H9 (cell line): ENCODE results near the gene PNO1. TPM values are rescaled to one million over a fixed set of nuclear protein-coding genes. Genes with fewer than 3 reads are reported as not detected.

Source experiments
- DNase-seq: peaks from one replicate; pipeline ENCODE4 v3.0.0-alpha.2; 2017
- H2AFZ ChIP-seq: one replicate; pipeline ENCODE4 v1.6.1; 2013; ENCODE audit warnings: mild to moderate bottlenecking, low read length, control low read depth, moderate library complexity
- H2AK5ac ChIP-seq: 2 replicates; pipeline ENCODE4 v1.6.1; 2013; ENCODE audit warnings: low read length, control low read depth, mixed read lengths; ENCODE audit not compliant: insufficient read length
- H2BK120ac ChIP-seq: one replicate; pipeline ENCODE4 v1.6.1; 2013; ENCODE audit warnings: low read depth, mild to moderate bottlenecking, low read length, control low read depth, inconsistent platforms; ENCODE audit not compliant: poor library complexity, severe bottlenecking
- H2BK12ac ChIP-seq: 2 replicates; pipeline ENCODE4 v1.6.1; 2013; ENCODE audit warnings: low read length, control low read depth, mixed read lengths, low read depth; ENCODE audit not compliant: insufficient read length
- H2BK15ac ChIP-seq: 2 replicates; pipeline ENCODE4 v1.6.1; 2013; ENCODE audit warnings: low read depth, low read length, control low read depth
- H2BK20ac ChIP-seq: one replicate; pipeline ENCODE4 v1.6.1; 2013; ENCODE audit warnings: low read depth, mild to moderate bottlenecking, low read length, control low read depth, inconsistent platforms; ENCODE audit not compliant: poor library complexity, severe bottlenecking
- H2BK5ac ChIP-seq: 2 replicates; pipeline ENCODE4 v1.6.1; 2013; ENCODE audit warnings: low read length, control low read depth, mixed read lengths; ENCODE audit not compliant: insufficient read length
- H3K14ac ChIP-seq: 2 replicates; pipeline ENCODE4 v1.6.1; 2013; ENCODE audit warnings: low read length, control low read depth; ENCODE audit not compliant: insufficient read depth
- H3K18ac ChIP-seq: 2 replicates; pipeline ENCODE4 v1.6.1; 2013; ENCODE audit warnings: low read depth, mild to moderate bottlenecking, mixed read lengths, low read length, control low read depth; ENCODE audit not compliant: insufficient read length
- H3K23ac ChIP-seq: 2 replicates; pipeline ENCODE4 v1.6.1; 2013; ENCODE audit warnings: low read length, control low read depth, mixed read lengths, low read depth; ENCODE audit not compliant: insufficient read length
- H3K23me2 ChIP-seq: 2 replicates; pipeline ENCODE4 v1.6.1; 2013; ENCODE audit warnings: low read depth, mild to moderate bottlenecking, mixed read lengths, low read length, control low read depth; ENCODE audit not compliant: insufficient read length, poor library complexity, severe bottlenecking
- H3K27ac ChIP-seq: 2 replicates; pipeline ENCODE4 v1.5.1; 2013; ENCODE audit warnings: low read length, control low read depth, mixed read lengths, low read depth; ENCODE audit not compliant: insufficient read length
- H3K27me3 ChIP-seq: 2 replicates; pipeline ENCODE4 v1.6.1; 2013; ENCODE audit warnings: low read length, control low read depth, inconsistent platforms; ENCODE audit not compliant: insufficient read depth
- H3K4ac ChIP-seq: 2 replicates; pipeline ENCODE4 v1.6.1; 2013; ENCODE audit warnings: low read depth, mild to moderate bottlenecking, control low read depth, inconsistent platforms, low read length, moderate library complexity
- H3K4me1 ChIP-seq: 2 replicates; pipeline ENCODE4 v1.6.1; 2013; ENCODE audit warnings: low read length, control low read depth, inconsistent platforms; ENCODE audit not compliant: insufficient read depth
- H3K4me2 ChIP-seq: 2 replicates; pipeline ENCODE4 v1.6.1; 2013; ENCODE audit warnings: low read length, control low read depth, mixed read lengths; ENCODE audit not compliant: insufficient read length, insufficient read depth
- H3K56ac ChIP-seq: 2 replicates; pipeline ENCODE4 v1.6.1; 2013; ENCODE audit warnings: low read depth, mild to moderate bottlenecking, mixed read lengths, low read length, control low read depth; ENCODE audit not compliant: insufficient read length
- H3K79me1 ChIP-seq: 2 replicates; pipeline ENCODE4 v1.6.1; 2013; ENCODE audit warnings: low read depth, mild to moderate bottlenecking, moderate library complexity, low read length, control low read depth, inconsistent platforms; ENCODE audit not compliant: insufficient read depth, poor library complexity, severe bottlenecking
- H3K79me2 ChIP-seq: 2 replicates; pipeline ENCODE4 v1.6.1; 2013; ENCODE audit warnings: low read length, control low read depth, inconsistent platforms; ENCODE audit not compliant: insufficient read depth
- H3K9ac ChIP-seq: 2 replicates; pipeline ENCODE4 v1.6.1; 2013; ENCODE audit warnings: low read length, control low read depth, mixed read lengths; ENCODE audit not compliant: insufficient read length; ENCODE audit errors: extremely low read depth
- H3K9me3 ChIP-seq: one replicate; pipeline ENCODE4 v1.6.1; 2013; ENCODE audit warnings: low read depth, low read length, inconsistent platforms; ENCODE audit not compliant: control insufficient read depth
- H3T11ph ChIP-seq: one replicate; pipeline ENCODE4 v1.6.1; 2013; ENCODE audit warnings: mild to moderate bottlenecking, low read length, control low read depth, inconsistent platforms
- H4K20me1 ChIP-seq: one replicate; pipeline ENCODE4 v1.6.1; 2013; ENCODE audit not compliant: control insufficient read depth, insufficient read length, insufficient read depth
- H4K5ac ChIP-seq: 2 replicates; pipeline ENCODE4 v1.6.1; 2013; ENCODE audit warnings: low read depth, mild to moderate bottlenecking, mixed read lengths, low read length, control low read depth; ENCODE audit not compliant: insufficient read length
- H4K8ac ChIP-seq: replicated peaks from 2 replicates; pipeline ENCODE4 v1.6.1; 2013; ENCODE audit warnings: low read length, control low read depth, mixed read lengths, low read depth; ENCODE audit not compliant: insufficient read length
- H4K91ac ChIP-seq: 2 replicates; pipeline ENCODE4 v1.6.1; 2013; ENCODE audit warnings: low read depth, mild to moderate bottlenecking, moderate library complexity, mixed read lengths, low read length, control low read depth; ENCODE audit not compliant: insufficient read length
- H3K27ac Mint-ChIP-seq, 3 experiments: 2 replicates in 2 of 3; 3 replicates in 1 of 3; pipeline ENCODE4 v1.8.0; 2020 to 2021; ENCODE audit warnings: mixed read lengths in 3 of 3, mild to moderate bottlenecking in 1 of 3, moderate library complexity in 1 of 3
- H3K27me3 Mint-ChIP-seq: 2 replicates; pipeline ENCODE4 v1.8.0; 2021; ENCODE audit warnings: low read depth, mild to moderate bottlenecking, moderate library complexity, mixed read lengths
- H3K36me3 Mint-ChIP-seq, 3 experiments: 2 replicates in 2 of 3; 3 replicates in 1 of 3; pipeline ENCODE4 v1.8.0; 2020 to 2021; ENCODE audit warnings: low read depth in 3 of 3, mixed read lengths in 3 of 3; ENCODE audit not compliant: insufficient read depth in 1 of 3
- H3K4me1 Mint-ChIP-seq, 2 experiments: 2 replicates each; pipeline ENCODE4 v1.8.0; 2020; ENCODE audit warnings: mixed read lengths in 2 of 2
- H3K4me3 Mint-ChIP-seq, 2 experiments: 2 replicates in 1 of 2; 3 replicates in 1 of 2; pipeline ENCODE4 v1.8.0; 2020 to 2021; ENCODE audit warnings: mild to moderate bottlenecking in 2 of 2, mixed read lengths in 2 of 2, moderate library complexity in 1 of 2
- H3K9me3 Mint-ChIP-seq, 2 experiments: 2 replicates in 1 of 2; 3 replicates in 1 of 2; pipeline ENCODE4 v1.8.0; 2020; ENCODE audit warnings: mild to moderate bottlenecking in 2 of 2, mixed read lengths in 2 of 2, moderate library complexity in 1 of 2
- CTCF ChIP-seq: fragments of 200-600 bp; sonication (generic); conservative IDR thresholded peaks from 3 replicates; pipeline ENCODE4 v1.8.0; 2021; ENCODE audit warnings: antibody characterized with exemption, mild to moderate bottlenecking
- WGBS: extraction: QIAGEN DNeasy Blood & Tissue Kit; methylation state at CpG from one replicate; pipeline ENCODE4 v1.1.7; 2013; ENCODE audit warnings: missing lambda C conversion rate, low lambda C conversion rate, mixed read lengths; ENCODE audit not compliant: insufficient read length; ENCODE audit errors: extremely low coverage; 5-methylcytosine and 5-hydroxymethylcytosine counted together
- total RNA-seq: library from RNA; stranded (reverse); gene quantifications from 2 replicates; pipeline ENCODE4 v1.2.1, GENCODE V29; 2021

The PNO1 gene
- total RNA-seq, 1 experiment from 2014 or later = 46.5 TPM

- H3K4me1 Mint-ChIP-seq = peaks cover 3% of the 10 kb centered on the region in 2 experiments; a peak in 3 of 4 replicates
Measured at GRCh38 chr2:68200157-68200787, 42.6 kb downstream of the PNO1 start.

More at GRCh38 chr2:68200157-68200787, 42.6 kb downstream of the PNO1 start:
- no peak overlapping the region for H3T11ph ChIP-seq
- H3K4me2 ChIP-seq = no peak overlapping the region
- H3K23ac ChIP-seq = no peak overlapping the region
- no peak overlapping the region for H3K4me3 Mint-ChIP-seq
- peak overlapping the region in 1 of 3 experiments; percentile 4; a peak in 2 of 7 replicates for H3K27ac Mint-ChIP-seq
- H4K20me1 ChIP-seq = no peaks in the 10 kb centered on the region
- H4K5ac ChIP-seq = no peak overlapping the region
- peaks cover 1% of the 10 kb centered on the region; the same call in 1 of the 2 replicates for H3K79me2 ChIP-seq
- H2BK120ac ChIP-seq = no peak overlapping the region
- no peaks in the 10 kb centered on the region for H3K23me2 ChIP-seq
- no peaks in the 10 kb centered on the region for H3K27me3 ChIP-seq
- no peak overlapping the region for H3K9ac ChIP-seq
- no peak for TF ChIP-seq CTCF
- H2BK20ac ChIP-seq = no peak overlapping the region
- no peaks in the 10 kb centered on the region; the same call in 1 of the 2 replicates for H3K27me3 Mint-ChIP-seq
- no peaks in the 10 kb centered on the region for H3K4me1 ChIP-seq
- H3K79me1 ChIP-seq = no peaks in the 10 kb centered on the region
- no peaks in the 10 kb centered on the region for H3K9me3 Mint-ChIP-seq
- no peak overlapping the region for H2BK15ac ChIP-seq
- no peak overlapping the region for H2BK5ac ChIP-seq
- H2AFZ ChIP-seq = no peak overlapping the region
- H3K9me3 ChIP-seq = no peaks in the 10 kb centered on the region
- no peak overlapping the region for H3K27ac ChIP-seq
- no peak for DNase-seq
- no peak overlapping the region for H2BK12ac ChIP-seq
- no peak overlapping the region for H3K18ac ChIP-seq
- H4K91ac ChIP-seq = no peak overlapping the region
- no peaks in the 10 kb centered on the region for H3K36me3 Mint-ChIP-seq
- H3K14ac ChIP-seq = no peak overlapping the region
- H4K8ac ChIP-seq = no peak overlapping the region
- no peak overlapping the region for H3K4ac ChIP-seq
- no peak overlapping the region for H2AK5ac ChIP-seq
- H3K56ac ChIP-seq = no peak overlapping the region
- WGBS = no CpG with 5 or more reads among the region's 4 CpGs
